GM12878 (cell line): Measurements from ENCODE around the gene PPAT. TPM values are rescaled to one million over a fixed set of nuclear protein-coding genes. Genes with fewer than 3 reads are reported as not detected.

Source experiments
- ATAC-seq: fragments of 200-7000 bp; cut with Tn5 transposase; 3 replicates; pipeline ENCODE4 v1.9.1; 2020; ENCODE audit warnings: mild to moderate bottlenecking, moderate library complexity
- BruUV-seq: library from RNA; stranded (reverse); fragments of 400-500 nt; replicated peaks from 2 replicates; lab custom pipeline; 2021; lab: Mats Ljungman, UMichigan
- CTCF ChIA-PET: fragments of 300-600 bp; sonication (Branson Sonifier 250); formaldehyde crosslinking; extraction: SDS; loops from one replicate; lab custom pipeline; 2021; ENCODE audit warnings: inconsistent platforms; lab: Yijun Ruan, JAX
- POLR2A ChIA-PET: fragments of 350-600 bp; formaldehyde crosslinking; extraction: SDS; loops from one replicate; lab custom pipeline; 2021; ENCODE audit warnings: inconsistent platforms; lab: Charles Lee
- RAD21 ChIA-PET: fragments of 300-600 bp; sonication (Branson Sonifier 250); formaldehyde crosslinking; loops from one replicate; lab custom pipeline; 2023; ENCODE audit warnings: antibody characterized with exemption; ENCODE audit not compliant: unreplicated experiment; lab: Charles Lee
- SMC1A ChIA-PET: fragments of 300-600 bp; sonication (Branson Sonifier 250); formaldehyde crosslinking; loops from one replicate; lab custom pipeline; 2023; ENCODE audit not compliant: unreplicated experiment, uncharacterized antibody; lab: Charles Lee
- DNase-seq: peaks from one replicate; pipeline ENCODE4 v3.0.0-alpha.2; 2011; ENCODE audit warnings: low read depth, low spot score
- FAIRE-seq: peaks from 3 replicates; lab custom pipeline; 2011; peaks lifted over from hg19 to GRCh38; lab: Jason Lieb, UNC
- H2AFZ ChIP-seq: 2 replicates; pipeline ENCODE4 v1.6.0; 2011; ENCODE audit warnings: low read depth, low read length, control low read depth; ENCODE audit not compliant: control insufficient read depth
- H3K27ac ChIP-seq: 2 replicates; pipeline ENCODE4 v1.5.1; 2011; ENCODE audit warnings: control low read depth; ENCODE audit not compliant: control insufficient read depth, insufficient read depth
- H3K27me3 ChIP-seq, 2 experiments: replicated peaks in 1 of 2; 2 replicates each; pipeline versions ENCODE4 v1.6.0 to v1.6.1; 2011; ENCODE audit warnings: low read length in 1 of 2; ENCODE audit not compliant: control insufficient read depth in 2 of 2, insufficient read depth in 2 of 2
- H3K36me3 ChIP-seq, 2 experiments: 2 replicates each; pipeline ENCODE4 v1.5.1; 2011; ENCODE audit warnings: low read length in 1 of 2; ENCODE audit not compliant: control insufficient read depth in 2 of 2, insufficient read depth in 2 of 2
- H3K4me1 ChIP-seq: 2 replicates; pipeline ENCODE4 v1.6.1; 2011; ENCODE audit warnings: mild to moderate bottlenecking, low read length, moderate library complexity, mixed read lengths; ENCODE audit not compliant: control insufficient read depth, insufficient read depth
- H3K4me2 ChIP-seq: 2 replicates; pipeline ENCODE4 v1.6.0; 2011; ENCODE audit warnings: control low read depth; ENCODE audit not compliant: control insufficient read depth, insufficient read depth
- H3K4me3 ChIP-seq: fragments of 200-600 bp; sonication (generic); 2 replicates; pipeline ENCODE4 v1.5.1; 2016
- H3K79me2 ChIP-seq: 2 replicates; pipeline ENCODE4 v1.6.0; 2011; ENCODE audit warnings: low read length; ENCODE audit not compliant: control insufficient read depth, insufficient read depth
- H3K9ac ChIP-seq: 2 replicates; pipeline ENCODE4 v1.8.0; 2011; ENCODE audit warnings: low read length, control low read depth, mixed read lengths; ENCODE audit not compliant: control insufficient read depth, insufficient read depth
- H3K9me3 ChIP-seq: replicated peaks from 3 replicates; pipeline ENCODE4 v1.5.1; 2011; ENCODE audit warnings: mild to moderate bottlenecking, low read length; ENCODE audit not compliant: control insufficient read depth, insufficient read depth
- H4K20me1 ChIP-seq: 2 replicates; pipeline ENCODE4 v1.6.0; 2011; ENCODE audit not compliant: control insufficient read depth, insufficient read depth
- NR2C2 ChIP-seq: IDR thresholded peaks from 2 replicates; pipeline ENCODE4 v1.6.1; 2011; ENCODE audit warnings: borderline replicate concordance, low read depth; ENCODE audit not compliant: control insufficient read depth, insufficient read length
- POLR2A ChIP-seq: IDR thresholded peaks from 2 replicates; pipeline ENCODE4 v1.6.1; 2011; ENCODE audit warnings: low read depth, mild to moderate bottlenecking, low read length
- POLR2AphosphoS2 ChIP-seq: IDR thresholded peaks from 2 replicates; pipeline ENCODE4 v1.6.1; 2011; ENCODE audit warnings: low read depth, mild to moderate bottlenecking, low read length, improper control_type of control experiment, moderate library complexity
- ZNF217 ChIP-seq: fragments of 450-650 bp; IDR thresholded peaks from 2 replicates; pipeline ENCODE4 v1.6.1; 2017; ENCODE audit warnings: antibody characterized with exemption, mild to moderate bottlenecking
- WGBS: methylation state at CpG from one replicate; pipeline ENCODE4 v1.1.6; 2016; ENCODE audit warnings: low lambda C conversion rate; ENCODE audit not compliant: insufficient replicate concordance, insufficient coverage; ENCODE audit errors: missing lambda C conversion rate; 5-methylcytosine and 5-hydroxymethylcytosine counted together
- in situ Hi-C: fragments of 300-500 bp; cut with MboI; formaldehyde crosslinking; loops from 9 replicates; pipeline ENCODE4 v1.14.3; 2018; ENCODE audit warnings: mixed read lengths
- intact Hi-C: fragments of 100-400 bp; cut with micrococcal nuclease; formaldehyde crosslinking; loops from one replicate; pipeline ENCODE4 v1.14.2; 2022; ENCODE audit not compliant: unreplicated experiment
- polyA plus RNA-seq, 11 experiments: library from polyadenylated mRNA; depleted of rRNA in 4 of 11; unstranded in 6 of 11; stranded (reverse) in 5 of 11; fragments of >200 nt; fragmentation: Nextera tagmentation in 4 of 11; fragmentation: Illumina TruSeq in 1 of 11; extraction: Ambion mirVana in 4 of 11; extraction: Trizol in 1 of 11; gene quantifications; 1 replicate in 1 of 11; 2 replicates in 10 of 11; pipeline versions ENCODE4 v1.2.1 to v1.2.3, GENCODE V29; 2011 to 2016; ENCODE audit warnings: inconsistent platforms in 2 of 11, missing spikeins in 2 of 11, low read depth in 1 of 11
- total RNA-seq, 4 experiments: library from RNA; depleted of rRNA in 3 of 4; stranded (reverse); fragments of >200 nt in 3 of 4; fragmentation: Illumina TruSeq in 1 of 4; extraction: Trizol in 1 of 4; gene quantifications; 2 replicates each; pipeline versions ENCODE4 v1.2.1 to v1.2.3, GENCODE V29; 2013 to 2021
- TF ChIP-seq, protein P1 (sequence below): IDR thresholded peaks from 2 replicates; pipeline ENCODE4 v1.6.1; 2011; ENCODE audit warnings: borderline replicate concordance, low read depth, mild to moderate bottlenecking, moderate library complexity, low read length; ENCODE audit not compliant: insufficient read depth, poor library complexity, severe bottlenecking

PPAT gene
- total and polyA plus RNA-seq, 10 of the 15 experiments (the other 5 are each of a cell fraction or from before 2014, with no cell fraction given) = 24.9 to 50.7 (median 38.0) TPM

DNA sequence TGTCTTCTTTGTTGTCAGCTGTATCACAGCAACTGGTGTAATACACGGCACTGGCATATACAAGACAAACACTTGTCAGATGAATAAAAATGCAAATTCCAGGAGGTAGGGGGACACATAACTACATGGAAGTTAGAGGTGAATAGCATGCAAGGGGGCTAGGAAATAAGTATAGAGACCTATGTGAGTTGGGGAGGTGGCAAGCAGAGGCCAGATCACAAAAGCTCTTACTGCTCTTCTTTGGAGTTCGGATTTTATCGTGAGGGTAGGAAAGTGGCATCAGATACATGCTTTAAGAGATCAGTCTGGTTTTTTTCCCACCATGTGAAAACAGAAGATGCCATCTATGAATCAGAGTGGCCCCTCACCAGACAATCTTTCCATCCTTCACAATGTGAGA is 29.2 kb upstream of the PPAT start:
- H2AFZ ChIP-seq = no peak overlapping the region
- no peaks in the 10 kb centered on the region for H3K9me3 ChIP-seq
- H3K27ac ChIP-seq = no peak overlapping the region
- intact Hi-C loops = no loop called here
- no peak overlapping the region for H3K9ac ChIP-seq
- peaks cover 52% of the 10 kb centered on the region for H3K79me2 ChIP-seq
- H3K27me3 ChIP-seq = no peaks in the 10 kb centered on the region
- in situ Hi-C loops = no loop called here
- no peak for FAIRE-seq
- peak overlapping the region; percentile 38; the same call in 1 of the 2 replicates for H3K4me2 ChIP-seq
- no peak overlapping the region for H3K4me3 ChIP-seq
- no peaks in the 10 kb centered on the region for H4K20me1 ChIP-seq
- peaks cover 7% of the 10 kb centered on the region; the same call in 1 of the 2 replicates for H3K4me1 ChIP-seq
- SMC1A ChIA-PET = interaction anchor here (2.2 to 3.2 kb wide), 3 partner anchors 13 to 25 kb away, joined by 8 to 19 read pairs (median 10); no protein-coding TSS in a partner anchor
- WGBS = 100% methylated on average over 3 of the region's 3 CpGs
- POLR2A ChIA-PET = interaction anchor here (0.6 to 1.3 kb wide), 3 partner anchors 25 to 464 kb away, joined by 3 to 4 read pairs (median 3); no protein-coding TSS in a partner anchor
- RAD21 ChIA-PET = interaction anchor here (2.6 kb wide), 1 partner anchor 26 kb away, joined by 8 read pairs; no protein-coding TSS in a partner anchor
- no TSS peak for BruUV-seq
- DNase-seq = no peak
- H3K36me3 ChIP-seq = peaks cover 3 to 16% of the 10 kb centered on the region in 2 experiments
- ATAC-seq = no peak
- CTCF ChIA-PET = interaction anchor here (0.9 to 1.4 kb wide), 3 partner anchors 18 to 372 kb away, joined by 3 to 5 read pairs (median 3); no protein-coding TSS in a partner anchor
- TF ChIP-seq POLR2AphosphoS2 = peak; percentile 37; the same call in 1 of the 2 replicates
- TF ChIP-seq ZNF217 = no peak

DNA sequence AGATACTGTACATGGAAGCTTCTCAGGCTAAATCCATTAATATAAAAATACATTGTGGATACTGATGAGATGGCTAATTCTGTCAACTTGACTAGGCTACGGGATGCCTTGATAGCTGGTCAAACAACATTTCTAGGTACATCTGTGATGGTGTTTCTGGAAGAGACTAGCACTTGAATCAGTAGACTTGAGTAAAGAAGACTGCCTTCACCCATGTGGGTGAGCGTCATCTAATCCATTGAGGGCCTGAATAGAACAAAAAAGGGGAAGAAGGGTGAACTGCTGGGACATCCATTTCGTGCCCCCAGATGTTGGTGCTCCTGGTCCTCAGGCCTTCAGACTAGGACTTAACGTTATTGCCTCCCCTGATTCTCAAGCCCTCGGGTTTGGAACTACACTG is 28.3 kb upstream of the PPAT start:
- H3K4me1 ChIP-seq = peaks cover 7% of the 10 kb centered on the region; the same call in 1 of the 2 replicates
- no peak overlapping the region for H3K4me2 ChIP-seq
- H3K9me3 ChIP-seq = no peaks in the 10 kb centered on the region
- H4K20me1 ChIP-seq = no peaks in the 10 kb centered on the region
- BruUV-seq = no TSS peak
- POLR2A ChIA-PET = interaction anchor here (1.0 kb wide), 1 partner anchor 26 kb away, joined by 3 read pairs; no protein-coding TSS in a partner anchor
- peaks cover 43% of the 10 kb centered on the region for H3K79me2 ChIP-seq
- ATAC-seq (no peak), DNase-seq (no peak), FAIRE-seq (no peak)
- in situ Hi-C loops (no loop called here), intact Hi-C loops (no loop called here)
- SMC1A ChIA-PET = no interaction called here
- no peak overlapping the region for H3K4me3 ChIP-seq
- TF ChIP-seq NR2C2 = no peak
- TF ChIP-seq, protein P1, sequence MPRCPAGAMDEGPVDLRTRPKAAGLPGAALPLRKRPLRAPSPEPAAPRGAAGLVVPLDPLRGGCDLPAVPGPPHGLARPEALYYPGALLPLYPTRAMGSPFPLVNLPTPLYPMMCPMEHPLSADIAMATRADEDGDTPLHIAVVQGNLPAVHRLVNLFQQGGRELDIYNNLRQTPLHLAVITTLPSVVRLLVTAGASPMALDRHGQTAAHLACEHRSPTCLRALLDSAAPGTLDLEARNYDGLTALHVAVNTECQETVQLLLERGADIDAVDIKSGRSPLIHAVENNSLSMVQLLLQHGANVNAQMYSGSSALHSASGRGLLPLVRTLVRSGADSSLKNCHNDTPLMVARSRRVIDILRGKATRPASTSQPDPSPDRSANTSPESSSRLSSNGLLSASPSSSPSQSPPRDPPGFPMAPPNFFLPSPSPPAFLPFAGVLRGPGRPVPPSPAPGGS = peak; percentile 14
- TF ChIP-seq POLR2A = 0 out of 2 replicates have a peak, but pooled peaks have one; percentile 25
- no peak overlapping the region for H2AFZ ChIP-seq
- no peak overlapping the region for H3K9ac ChIP-seq
- H3K27me3 ChIP-seq = no peaks in the 10 kb centered on the region
- peaks cover 3 to 22% of the 10 kb centered on the region in 2 experiments for H3K36me3 ChIP-seq
- CTCF ChIA-PET = no interaction called here
- WGBS = 87% methylated on average over 5 of the region's 5 CpGs
- RAD21 ChIA-PET = no interaction called here
- H3K27ac ChIP-seq = no peak overlapping the region
